HepG2 (cell line): ENCODE measurements around the gene SLC23A2. TPM values are rescaled to one million over a fixed set of nuclear protein-coding genes. Genes with fewer than 3 reads are reported as not detected.
A peak's percentile ranks its signal among the peaks of the same experiment; 100 is the strongest.

Source experiments
- ATAC-seq: fragments of 200-7000 bp; cut with Tn5 transposase; 3 replicates; pipeline ENCODE4 v1.9.1; 2020; ENCODE audit warnings: mild to moderate bottlenecking, moderate library complexity
- BruUV-seq: library from RNA; stranded (reverse); fragments of 400-500 nt; replicated peaks from 2 replicates; lab custom pipeline; 2021; lab: Mats Ljungman, UMichigan
- CTCF ChIA-PET: fragments of 300-600 bp; formaldehyde crosslinking; extraction: SDS; loops from one replicate; lab custom pipeline; 2021; ENCODE audit warnings: low total read pairs, inconsistent platforms, low intra/inter-chr PET ratio; lab: Yijun Ruan, JAX
- POLR2A ChIA-PET: fragments of 350-600 bp; sonication (Branson Sonifier 250); formaldehyde crosslinking; loops from one replicate; lab custom pipeline; 2020; ENCODE audit warnings: antibody characterized with exemption, inconsistent platforms; lab: Yijun Ruan, JAX
- DNase-seq: peaks from one replicate; pipeline ENCODE4 v3.0.0-alpha.2; 2015; ENCODE audit warnings: low spot score
- FAIRE-seq: peaks from 3 replicates; lab custom pipeline; 2011; peaks lifted over from hg19 to GRCh38; lab: Jason Lieb, UNC
- H2AFZ ChIP-seq: one replicate; pipeline ENCODE4 v1.6.1; 2011; ENCODE audit warnings: low read length, inconsistent platforms
- H3K27ac ChIP-seq: fragments of 300-600 bp; 3 replicates; pipeline ENCODE4 v1.8.0; 2011; ENCODE audit warnings: mixed run types, mild to moderate bottlenecking, mixed read lengths, low read length, inconsistent platforms; ENCODE audit not compliant: insufficient read depth; ENCODE audit errors: extremely low read length
- H3K27me3 ChIP-seq, 2 experiments: fragments of 200-600 bp in 1 of 2; 2 replicates in 1 of 2; 3 replicates in 1 of 2; pipeline versions ENCODE4 v1.6.0 to v1.8.0; 2011; ENCODE audit warnings: low read length in 2 of 2, mild to moderate bottlenecking in 2 of 2, moderate library complexity in 2 of 2, inconsistent platforms in 1 of 2; ENCODE audit not compliant: insufficient read depth in 2 of 2, control insufficient read depth in 1 of 2
- H3K36me3 ChIP-seq, 2 experiments: fragments of 200-600 bp in 1 of 2; replicated peaks in 1 of 2; 2 replicates in 1 of 2; 3 replicates in 1 of 2; pipeline versions ENCODE4 v1.5.1 to v1.8.0; 2011; ENCODE audit warnings: low read length in 2 of 2, inconsistent platforms in 1 of 2; ENCODE audit not compliant: insufficient read depth in 2 of 2, control insufficient read depth in 1 of 2
- H3K4me1 ChIP-seq: 2 replicates; pipeline ENCODE4 v1.5.1; 2012; ENCODE audit warnings: low read length, inconsistent platforms; ENCODE audit not compliant: insufficient read depth
- H3K4me2 ChIP-seq: 2 replicates; pipeline ENCODE4 v1.6.0; 2011; ENCODE audit warnings: low read depth, low read length, inconsistent platforms
- H3K4me3 ChIP-seq, 3 experiments: fragments of 200-600 bp in 1 of 3; sonication (generic), shearing (Covaris generic) in 1 of 3; replicated peaks in 1 of 3; 2 replicates each; pipeline ENCODE4 v1.5.1; 2011 to 2016; ENCODE audit warnings: low read length in 3 of 3, inconsistent platforms in 2 of 3, low read depth in 2 of 3, mild to moderate bottlenecking in 2 of 3, control low read depth in 1 of 3, mixed read lengths in 1 of 3; ENCODE audit not compliant: insufficient read depth in 1 of 3
- H3K79me2 ChIP-seq: one replicate; pipeline ENCODE4 v1.6.1; 2011; ENCODE audit warnings: low read length, inconsistent platforms; ENCODE audit not compliant: insufficient read depth
- H3K9ac ChIP-seq: 2 replicates; pipeline ENCODE4 v1.6.0; 2011; ENCODE audit warnings: mild to moderate bottlenecking, low read depth, low read length, inconsistent platforms; ENCODE audit not compliant: insufficient read depth
- H3K9me3 ChIP-seq: 2 replicates; pipeline ENCODE4 v1.5.1; 2012; ENCODE audit warnings: mild to moderate bottlenecking, low read length
- H4K20me1 ChIP-seq: 2 replicates; pipeline ENCODE4 v1.6.0; 2011; ENCODE audit warnings: inconsistent platforms, mild to moderate bottlenecking, low read length, moderate library complexity; ENCODE audit not compliant: insufficient read depth
- BCL3 ChIP-seq: sonication (generic); formaldehyde crosslinking; IDR thresholded peaks from 2 replicates; pipeline ENCODE4 v1.5.1; 2020; ENCODE audit warnings: mild to moderate bottlenecking, missing genetic modification reagents, moderate library complexity
- FOXJ3 ChIP-seq: sonication (generic); formaldehyde crosslinking; IDR thresholded peaks from 2 replicates; pipeline ENCODE4 v1.4.0; 2020; ENCODE audit warnings: missing genetic modification reagents, mild to moderate bottlenecking, borderline replicate concordance
- HOXA9 ChIP-seq: sonication (generic); formaldehyde crosslinking; IDR thresholded peaks from 2 replicates; pipeline ENCODE4 v1.8.1; 2022; ENCODE audit warnings: missing genetic modification reagents, mild to moderate bottlenecking, moderate library complexity, borderline replicate concordance
- IRF2 ChIP-seq: IDR thresholded peaks from 2 replicates; pipeline ENCODE4 v1.6.1; 2018; ENCODE audit warnings: missing genetic modification reagents, missing compliant biosample characterization
- KMT2B ChIP-seq: IDR thresholded peaks from 2 replicates; pipeline ENCODE4 v1.6.1; 2016; ENCODE audit warnings: missing genetic modification reagents, missing compliant biosample characterization
- MLXIP ChIP-seq: sonication (generic); formaldehyde crosslinking; IDR thresholded peaks from 2 replicates; pipeline ENCODE4 v1.9.0; 2021; ENCODE audit warnings: missing genetic modification reagents, borderline replicate concordance
- MTERF4 ChIP-seq: sonication (generic); formaldehyde crosslinking; IDR thresholded peaks from 2 replicates; pipeline ENCODE4 v1.8.0; 2023; ENCODE audit warnings: mild to moderate bottlenecking, missing genetic modification reagents
- SOX13 ChIP-seq, 3 experiments: fragments of 450-650 bp in 1 of 3; sonication (generic) in 1 of 3; formaldehyde crosslinking in 1 of 3; IDR thresholded peaks in 2 of 3; conservative IDR thresholded peaks in 1 of 3; 2 replicates each; pipeline versions ENCODE4 v1.5.0 to v1.6.1; 2016 to 2020; ENCODE audit warnings: antibody characterized with exemption in 1 of 3, mild to moderate bottlenecking in 1 of 3, missing compliant biosample characterization in 1 of 3, missing genetic modification reagents in 1 of 3, moderate library complexity in 1 of 3
- YEATS4 ChIP-seq: sonication (generic); formaldehyde crosslinking; IDR thresholded peaks from 2 replicates; pipeline ENCODE4 v1.4.0; 2020; ENCODE audit warnings: missing genetic modification reagents, borderline replicate concordance
- ZEB1 ChIP-seq: IDR thresholded peaks from 2 replicates; pipeline ENCODE4 v1.6.1; 2012; ENCODE audit warnings: mild to moderate bottlenecking, low read depth, inconsistent platforms; ENCODE audit not compliant: insufficient replicate concordance
- ZNF362 ChIP-seq: sonication (generic); formaldehyde crosslinking; IDR thresholded peaks from 2 replicates; pipeline ENCODE4 v1.4.0; 2020; ENCODE audit warnings: missing genetic modification reagents, mild to moderate bottlenecking, borderline replicate concordance
- ZNF441 ChIP-seq: sonication (generic); formaldehyde crosslinking; IDR thresholded peaks from 2 replicates; pipeline ENCODE4 v1.7.0; 2021; ENCODE audit warnings: missing genetic modification reagents, borderline replicate concordance
- ZNF607 ChIP-seq: sonication (generic); formaldehyde crosslinking; IDR thresholded peaks from 2 replicates; pipeline ENCODE4 v1.5.1; 2020; ENCODE audit warnings: missing genetic modification reagents, mild to moderate bottlenecking, borderline replicate concordance
- ZNF773 ChIP-seq: sonication (generic); formaldehyde crosslinking; IDR thresholded peaks from 2 replicates; pipeline ENCODE4 v1.4.0; 2020; ENCODE audit warnings: missing genetic modification reagents, borderline replicate concordance
- ZSCAN21 ChIP-seq: sonication (generic); formaldehyde crosslinking; IDR thresholded peaks from 2 replicates; pipeline ENCODE4 v1.8.0; 2022; ENCODE audit warnings: mild to moderate bottlenecking, missing genetic modification reagents, moderate library complexity, borderline replicate concordance
- WGBS: methylation state at CpG from one replicate; pipeline ENCODE4 v1.1.6; 2017; ENCODE audit warnings: low lambda C conversion rate; 5-methylcytosine and 5-hydroxymethylcytosine counted together
- in situ Hi-C: cut with HindIII; loops from 2 replicates; pipeline ENCODE4 v1.10.0; 2017; ENCODE audit warnings: low pct_unique_long_range_greater_than_20kb; ENCODE audit not compliant: extremely low pct_ligation_motif_present
- intact Hi-C: fragments of 100-400 bp; cut with micrococcal nuclease; formaldehyde crosslinking; loops from one replicate; pipeline ENCODE4 v1.10.0; 2022; ENCODE audit not compliant: unreplicated experiment
- polyA plus RNA-seq, 8 experiments: library from polyadenylated mRNA; depleted of rRNA in 3 of 8; stranded (reverse) in 7 of 8; unstranded in 1 of 8; fragments of >200 nt; fragmentation: Illumina TruSeq in 4 of 8; extraction: Trizol in 4 of 8; gene quantifications; 2 replicates each; pipeline versions ENCODE4 v1.2.1 to v1.2.3, GENCODE V29; 2011 to 2016; ENCODE audit warnings: low read depth in 4 of 8, missing spikeins in 1 of 8, mixed read lengths in 1 of 8; ENCODE audit not compliant: insufficient read depth in 1 of 8
- total RNA-seq, 5 experiments: library from RNA; depleted of rRNA; stranded (reverse); fragments of >200 nt; fragmentation: Illumina TruSeq; extraction: Trizol; gene quantifications; 2 replicates each; pipeline ENCODE4 v1.2.3, GENCODE V29; 2016; ENCODE audit warnings: low read depth in 1 of 5

SLC23A2 gene
- total and polyA plus RNA-seq, 2 of the 13 experiments (the other 11 are each of a cell fraction or from before 2014, with no cell fraction given) = 42.2 to 51.2 TPM

- Histone ChIP-seq H3K36me3 (no peaks in the 10 kb centered on the region), H3K27ac (no peak overlapping the region), H3K4me1 (peaks cover 50% of the 10 kb centered on the region), H2AFZ (no peak overlapping the region), H3K9ac (no peak overlapping the region), H3K9me3 (no peaks in the 10 kb centered on the region), H3K27me3 (no peaks in the 10 kb centered on the region; a peak in 2 of 5 replicates), H3K79me2 (no peaks in the 10 kb centered on the region), H3K4me3 (no peak overlapping the region), H3K4me2 (peak overlapping the region; percentile 66), H4K20me1 (no peaks in the 10 kb centered on the region)
- in situ Hi-C loops = no loop called here
- TF ChIP-seq ZNF607 (CRISPR knock-in tag) = no peak
- no peak for TF ChIP-seq KMT2B (CRISPR knock-in tag)
- no peak for TF ChIP-seq ZEB1
- TF ChIP-seq MLXIP (CRISPR knock-in tag) = 0 out of 2 replicates have a peak, but pooled peaks have one; percentile 18
- peak; percentile 3; the same call in 1 of the 2 replicates for TF ChIP-seq IRF2 (CRISPR knock-in tag)
- TF ChIP-seq ZNF441 (CRISPR knock-in tag) = peak; percentile 52; the same call in 1 of the 2 replicates
- no peak for TF ChIP-seq HOXA9
- TF ChIP-seq ZSCAN21 (CRISPR knock-in tag) = 0 out of 2 replicates have a peak, but pooled peaks have one; percentile 20
- TF ChIP-seq ZNF362 (CRISPR knock-in tag) = peak; percentile 65; the same call in 1 of the 2 replicates
- no peak for TF ChIP-seq MTERF4
- no peak for TF ChIP-seq ZNF773 (CRISPR knock-in tag)
- no peak for TF ChIP-seq SOX13 (IDR thresholded peaks at IDR 0.05)
- TF ChIP-seq SOX13 (CRISPR knock-in tag; conservative IDR thresholded peaks at IDR 0.05 in 1 of 2, IDR thresholded peaks at IDR 0.05 in 1 of 2) = no peak
- 0 out of 2 replicates have a peak, but pooled peaks have one; percentile 31 for TF ChIP-seq YEATS4 (CRISPR knock-in tag)
- TF ChIP-seq BCL3 (CRISPR knock-in tag) = no peak
- TF ChIP-seq FOXJ3 = 0 out of 2 replicates have a peak, but pooled peaks have one; percentile 19
- ChIA-PET POLR2A (interaction anchor here (0.6 kb wide), 1 partner anchor 16 kb away, joined by 4 read pairs; no protein-coding TSS in a partner anchor), CTCF (no interaction called here)
- intact Hi-C loops = no loop called here
- DNase-seq (no peak), ATAC-seq (no peak), FAIRE-seq (no peak)
- WGBS = 30% methylated on average over 4 of the region's 4 CpGs
- no TSS peak for BruUV-seq
Observed at GRCh38 chr20:5040345-5040744, 39.0 kb upstream of the SLC23A2 start.
